Measurements from ENCODE around the gene PCNX2. TPM values are rescaled to one million over a fixed set of nuclear protein-coding genes. Genes with fewer than 3 reads are reported as not detected.
"Not testable (repeated sequence)": the region's sequence is repeated elsewhere in the genome, so short reads cannot be mapped to it uniquely, and the experiment has no call there.

The PCNX2 gene
- total RNA-seq, 2 donors from 2014 or later: 8.4 to 23.2 TPM

GRCh38 chr1:233086961-233087881, 208.3 kb downstream of the PCNX2 start:
- Histone ChIP-seq H3K27ac (no peak overlapping the region), H3K36me3 (no peaks in the 10 kb centered on the region), H3K27me3 (replicated peaks; ENCODE audit: insufficient read depth) (no peaks in the 10 kb centered on the region), H3K4me1 (replicated peaks) (no peaks in the 10 kb centered on the region), H3K9me3 (no peaks in the 10 kb centered on the region), H3K4me3 (no peak overlapping the region)
- intact Hi-C loops (cut with DNase I): no loop called here
- no peak for TF ChIP-seq POLR2A (IDR thresholded peaks at IDR 0.05)
- no peak for TF ChIP-seq POLR2AphosphoS5 (IDR thresholded peaks at IDR 0.05)
- no peak for TF ChIP-seq CTCF (IDR thresholded peaks at IDR 0.05)
- no peak for DNase-seq (ENCODE audit: low spot score)
- WGBS: 71% methylated on average over 11 of the region's 11 CpGs

GRCh38 chr1:233085566-233085965, 210.0 kb downstream of the PCNX2 start:
- Histone ChIP-seq H3K4me3 (no peak overlapping the region), H3K27me3 (replicated peaks; ENCODE audit: insufficient read depth) (no peaks in the 10 kb centered on the region), H3K9me3 (no peaks in the 10 kb centered on the region), H3K27ac (no peak overlapping the region), H3K4me1 (replicated peaks) (no peaks in the 10 kb centered on the region), H3K36me3 (no peaks in the 10 kb centered on the region)
- intact Hi-C loops (cut with DNase I): no loop called here
- 97% methylated on average over 3 of the region's 3 CpGs for WGBS
- no peak for DNase-seq (ENCODE audit: low spot score)
- no peak for TF ChIP-seq POLR2AphosphoS5 (IDR thresholded peaks at IDR 0.05)
- TF ChIP-seq POLR2A (IDR thresholded peaks at IDR 0.05): no peak
- TF ChIP-seq CTCF (IDR thresholded peaks at IDR 0.05): no peak

- no peak for DNase-seq (ENCODE audit: low spot score)
- H3K27ac ChIP-seq: no peak overlapping the region
- H3K27me3 ChIP-seq (replicated peaks; ENCODE audit: insufficient read depth): no peaks in the 10 kb centered on the region
- H3K36me3 ChIP-seq: no peaks in the 10 kb centered on the region
- no peak overlapping the region for H3K4me3 ChIP-seq
- intact Hi-C loops (cut with DNase I): no loop called here
- TF ChIP-seq POLR2AphosphoS5 (IDR thresholded peaks at IDR 0.05): no peak
- TF ChIP-seq CTCF (IDR thresholded peaks at IDR 0.05): no peak
- no peak for TF ChIP-seq POLR2A (IDR thresholded peaks at IDR 0.05)
- WGBS: 93% methylated on average over 12 of the region's 12 CpGs
- no peaks in the 10 kb centered on the region for H3K9me3 ChIP-seq
- no peaks in the 10 kb centered on the region for H3K4me1 ChIP-seq (replicated peaks)
These were observed 212.6 kb downstream of the PCNX2 start for GRCh38 chr1:233082778-233083550.

- DNase-seq (ENCODE audit: low spot score): no peak
- WGBS: 30% methylated on average over 2 of the region's 2 CpGs
- intact Hi-C loops (cut with DNase I): no loop called here
- Histone ChIP-seq H3K4me3 (no peak overlapping the region), H3K4me1 (replicated peaks) (no peaks in the 10 kb centered on the region), H3K27ac (no peak overlapping the region), H3K36me3 (no peaks in the 10 kb centered on the region), H3K9me3 (no peaks in the 10 kb centered on the region), H3K27me3 (replicated peaks; ENCODE audit: insufficient read depth) (no peaks in the 10 kb centered on the region)
- TF ChIP-seq CTCF (IDR thresholded peaks at IDR 0.05) (no peak), POLR2AphosphoS5 (IDR thresholded peaks at IDR 0.05) (no peak), POLR2A (IDR thresholded peaks at IDR 0.05) (no peak)
These were observed 213.8 kb downstream of the PCNX2 start for GRCh38 chr1:233081735-233082134.

GRCh38 chr1:233080827-233081226, 214.7 kb downstream of the PCNX2 start:
- intact Hi-C loops (cut with DNase I); H3K4me3 ChIP-seq: not testable (repeated sequence)

More at GRCh38 chr1:233080827-233081226, 214.7 kb downstream of the PCNX2 start:
- not testable (repeated sequence) for H3K36me3 ChIP-seq; H3K4me1 ChIP-seq (replicated peaks); H3K27me3 ChIP-seq (replicated peaks; ENCODE audit: insufficient read depth); H3K9me3 ChIP-seq; DNase-seq (ENCODE audit: low spot score); H3K27ac ChIP-seq
- 98% methylated on average over 4 of the region's 4 CpGs for WGBS

Measured in prostate gland (tissue), 2 donors.